HFF-Myc (cell line): Measurements from ENCODE around the gene PGGHG.

Experiments
- DNase-seq: peaks from one replicate; pipeline ENCODE4 v3.0.0-alpha.2; 2011; ENCODE audit warnings: low read depth; ENCODE audit errors: extremely low read depth
- H3K4me3 ChIP-seq: replicated peaks from 2 replicates; pipeline ENCODE4 v1.5.1; 2011; ENCODE audit warnings: low read depth, mild to moderate bottlenecking, control low read depth, low read length
- TF ChIP-seq, protein P1 (sequence below): IDR thresholded peaks from 2 replicates; pipeline ENCODE4 v1.5.1; 2012; ENCODE audit warnings: mild to moderate bottlenecking, low read depth, low read length, control low read depth; ENCODE audit errors: missing control alignments

Gene PGGHG

DNA sequence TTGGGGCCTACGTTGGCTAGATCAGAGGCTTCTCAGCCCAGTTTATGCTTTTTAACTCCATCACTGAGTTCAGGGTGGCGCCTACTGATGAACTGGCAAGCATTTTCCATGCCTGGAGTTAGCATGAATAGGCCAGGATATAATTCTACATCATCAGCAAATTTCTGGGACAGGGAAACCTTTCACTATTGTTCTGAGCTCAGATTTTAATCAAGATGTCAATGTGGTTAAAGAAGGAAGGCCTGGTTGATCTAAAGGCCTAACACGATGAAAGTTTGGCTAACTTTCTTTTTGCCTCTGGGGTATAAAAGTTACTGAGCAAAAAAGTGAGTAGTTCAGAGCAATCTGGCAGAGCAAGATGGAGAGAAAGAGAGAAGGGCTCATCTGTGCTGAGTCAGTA is 53.4 kb downstream of the PGGHG start:
- TF ChIP-seq, protein P1, sequence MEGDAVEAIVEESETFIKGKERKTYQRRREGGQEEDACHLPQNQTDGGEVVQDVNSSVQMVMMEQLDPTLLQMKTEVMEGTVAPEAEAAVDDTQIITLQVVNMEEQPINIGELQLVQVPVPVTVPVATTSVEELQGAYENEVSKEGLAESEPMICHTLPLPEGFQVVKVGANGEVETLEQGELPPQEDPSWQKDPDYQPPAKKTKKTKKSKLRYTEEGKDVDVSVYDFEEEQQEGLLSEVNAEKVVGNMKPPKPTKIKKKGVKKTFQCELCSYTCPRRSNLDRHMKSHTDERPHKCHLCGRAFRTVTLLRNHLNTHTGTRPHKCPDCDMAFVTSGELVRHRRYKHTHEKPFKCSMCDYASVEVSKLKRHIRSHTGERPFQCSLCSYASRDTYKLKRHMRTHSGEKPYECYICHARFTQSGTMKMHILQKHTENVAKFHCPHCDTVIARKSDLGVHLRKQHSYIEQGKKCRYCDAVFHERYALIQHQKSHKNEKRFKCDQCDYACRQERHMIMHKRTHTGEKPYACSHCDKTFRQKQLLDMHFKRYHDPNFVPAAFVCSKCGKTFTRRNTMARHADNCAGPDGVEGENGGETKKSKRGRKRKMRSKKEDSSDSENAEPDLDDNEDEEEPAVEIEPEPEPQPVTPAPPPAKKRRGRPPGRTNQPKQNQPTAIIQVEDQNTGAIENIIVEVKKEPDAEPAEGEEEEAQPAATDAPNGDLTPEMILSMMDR = no peak
- no peak for DNase-seq
- H3K4me3 ChIP-seq = no peak overlapping the region

DNA sequence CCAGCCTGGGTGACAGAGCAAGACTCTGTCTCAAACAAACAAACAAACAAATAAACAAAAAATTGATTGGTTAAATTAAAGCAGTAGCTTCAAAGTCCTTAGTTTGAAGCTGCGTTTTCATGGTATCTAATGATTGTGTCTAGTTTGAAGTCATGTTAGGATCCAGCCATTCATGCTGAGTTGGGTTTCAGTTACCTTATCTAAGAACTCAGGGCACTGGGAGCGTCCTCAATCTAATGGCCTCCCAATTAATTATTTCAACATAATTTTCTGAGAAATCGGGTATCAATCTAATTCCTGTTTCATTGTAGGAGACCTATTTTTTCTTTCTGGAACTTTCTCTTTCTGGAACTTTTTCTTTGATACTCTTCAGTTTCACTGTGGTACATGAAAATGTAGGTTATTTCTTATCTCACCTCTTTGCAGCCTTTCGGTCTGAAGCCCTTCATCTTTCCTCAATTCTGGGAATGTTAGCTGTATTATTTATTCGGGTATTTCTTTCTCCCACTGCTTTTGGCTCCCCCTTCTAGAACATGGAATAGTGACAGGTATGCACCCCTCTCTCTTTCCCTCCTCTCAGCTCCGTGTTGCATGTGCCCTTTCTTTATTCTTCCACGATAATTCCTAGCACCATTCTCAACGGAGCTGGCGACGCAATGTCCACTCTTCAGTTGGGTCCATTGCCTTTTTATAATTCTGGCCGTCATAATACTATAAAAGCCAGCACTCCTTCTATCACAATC is 56.1 kb downstream of the PGGHG start:
- no peak overlapping the region for H3K4me3 ChIP-seq
- TF ChIP-seq, protein P1 = no peak
- no peak for DNase-seq
